Activated CD4-positive, alpha-beta T cell treated with anti-CD3 and anti-CD28 coated beads, Interleukin-2, Interleukin-6, amounts not matched to agents 100 ng/mL and 50 ng/mL, durations not matched to agents 16 hours and 8 hours (primary cell): Measurements from ENCODE around the gene SLC37A1.

Experiments
- DNase-seq: peaks from one replicate; pipeline ENCODE4 v3.0.0-alpha.2; 2020

SLC37A1 gene

GRCh38 chr21:42508371-42508770 lies 5.3 kb upstream of the SLC37A1 start:
- DNase-seq: no peak

GRCh38 chr21:42509244-42509643 lies 4.4 kb upstream of the SLC37A1 start:
- no peak for DNase-seq

- DNase-seq: no peak
Observed at GRCh38 chr21:42512346-42513034, 1.2 kb upstream of the SLC37A1 start.

DNA sequence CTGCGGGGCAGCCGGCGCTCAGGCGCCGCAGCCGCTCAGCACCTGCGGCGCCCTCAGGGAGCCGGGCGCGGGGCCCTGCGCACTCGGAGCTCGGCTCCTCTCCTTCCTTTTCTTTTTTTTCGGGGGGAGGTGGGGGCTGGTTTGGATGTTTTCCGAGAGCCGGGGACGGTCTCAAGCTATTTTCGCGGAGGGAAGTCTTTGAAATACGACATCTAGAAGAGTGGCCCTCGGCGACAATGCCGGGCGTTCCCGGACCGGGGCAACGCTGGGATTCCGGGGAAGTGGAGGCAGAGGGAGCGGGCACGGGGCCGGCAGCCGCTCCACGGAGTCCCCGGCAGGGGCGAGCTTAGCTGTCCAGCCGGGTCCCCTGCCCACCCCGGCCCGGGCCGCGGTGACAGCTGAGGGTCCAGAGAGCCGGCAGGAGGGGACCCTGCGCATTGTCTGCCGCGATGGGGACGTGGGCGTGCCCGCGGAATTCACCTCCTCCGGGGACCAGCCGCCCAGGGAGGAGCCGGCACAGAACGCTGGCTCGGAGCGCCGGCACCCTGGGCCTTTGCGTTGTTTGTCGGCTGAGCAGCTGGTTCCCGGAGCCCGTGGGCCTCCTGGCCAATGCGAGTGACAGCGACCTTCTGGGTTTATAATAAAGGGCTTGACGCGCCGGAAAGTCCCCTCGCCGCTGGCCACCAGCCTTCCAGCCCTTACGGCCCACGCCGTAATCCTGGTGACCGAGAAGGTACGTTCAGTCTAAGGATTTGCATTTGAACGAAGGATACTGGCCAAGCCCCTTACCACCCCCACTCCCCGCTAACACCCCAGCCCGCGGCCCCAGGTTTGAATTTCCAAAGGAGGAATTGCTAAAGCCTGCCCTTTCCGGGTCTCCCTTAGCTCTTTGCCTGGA lies 582 bp downstream of the SLC37A1 start:
- peak; percentile 66 for DNase-seq

- no peak for DNase-seq
Observed at GRCh38 chr21:42514883-42515228, 1.2 kb downstream of the SLC37A1 start.

GRCh38 chr21:42515708-42516502 lies 2.3 kb downstream of the SLC37A1 start:
- DNase-seq: no peak

- DNase-seq: no peak
Observed at GRCh38 chr21:42518215-42518614, 4.6 kb downstream of the SLC37A1 start.

DNA sequence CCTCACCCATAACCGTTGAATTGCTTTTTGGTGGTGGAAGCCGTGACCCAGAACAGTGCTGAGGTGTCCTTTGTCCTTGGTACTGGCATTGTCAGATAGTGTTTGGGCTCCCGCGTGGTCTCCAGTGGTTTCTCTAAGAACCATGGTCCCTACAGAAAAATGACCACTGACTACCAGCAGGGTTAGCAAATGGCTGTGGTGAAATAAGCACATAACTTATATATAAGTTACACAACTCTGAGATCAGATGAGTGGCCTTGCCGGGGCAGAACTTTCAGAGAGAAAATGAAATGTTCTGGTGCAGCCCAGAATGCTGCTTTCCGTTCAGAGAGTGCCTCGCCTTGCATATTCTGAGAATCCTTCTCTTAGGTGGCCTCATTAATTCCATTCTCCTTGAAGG lies 5.0 kb downstream of the SLC37A1 start:
- no peak for DNase-seq

GRCh38 chr21:42520628-42521253 lies 7.1 kb downstream of the SLC37A1 start:
- no peak for DNase-seq

- DNase-seq: no peak
Observed at GRCh38 chr21:42521384-42521783, 7.7 kb downstream of the SLC37A1 start.

- no peak for DNase-seq
Observed at GRCh38 chr21:42521805-42522204, 8.2 kb downstream of the SLC37A1 start.

DNA sequence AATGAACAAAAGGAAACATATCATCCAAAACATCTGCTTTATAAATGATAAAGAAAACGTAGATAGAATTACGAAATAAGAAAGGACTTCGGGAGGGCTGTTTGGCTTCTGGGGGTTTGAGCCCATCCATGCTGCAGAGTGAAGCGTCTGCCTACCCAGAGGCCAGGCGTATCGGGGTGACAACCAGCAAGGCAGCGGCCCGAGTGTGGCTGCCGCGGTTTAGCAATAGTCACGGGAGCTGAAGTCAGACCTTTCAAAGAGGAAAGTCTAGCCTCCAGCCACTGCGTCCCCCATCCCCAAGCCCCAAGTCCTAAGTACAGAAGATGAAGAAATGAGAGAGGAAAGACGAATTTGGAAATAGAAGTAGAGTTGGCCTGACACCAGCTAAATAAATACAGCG lies 8.6 kb downstream of the SLC37A1 start:
- no peak for DNase-seq

- DNase-seq: no peak
Observed at GRCh38 chr21:42522771-42523170, 9.1 kb downstream of the SLC37A1 start.

GRCh38 chr21:42523211-42523610 lies 9.6 kb downstream of the SLC37A1 start:
- DNase-seq: no peak

- no peak for DNase-seq
Observed at GRCh38 chr21:42523941-42524340, 10.3 kb downstream of the SLC37A1 start.

DNA sequence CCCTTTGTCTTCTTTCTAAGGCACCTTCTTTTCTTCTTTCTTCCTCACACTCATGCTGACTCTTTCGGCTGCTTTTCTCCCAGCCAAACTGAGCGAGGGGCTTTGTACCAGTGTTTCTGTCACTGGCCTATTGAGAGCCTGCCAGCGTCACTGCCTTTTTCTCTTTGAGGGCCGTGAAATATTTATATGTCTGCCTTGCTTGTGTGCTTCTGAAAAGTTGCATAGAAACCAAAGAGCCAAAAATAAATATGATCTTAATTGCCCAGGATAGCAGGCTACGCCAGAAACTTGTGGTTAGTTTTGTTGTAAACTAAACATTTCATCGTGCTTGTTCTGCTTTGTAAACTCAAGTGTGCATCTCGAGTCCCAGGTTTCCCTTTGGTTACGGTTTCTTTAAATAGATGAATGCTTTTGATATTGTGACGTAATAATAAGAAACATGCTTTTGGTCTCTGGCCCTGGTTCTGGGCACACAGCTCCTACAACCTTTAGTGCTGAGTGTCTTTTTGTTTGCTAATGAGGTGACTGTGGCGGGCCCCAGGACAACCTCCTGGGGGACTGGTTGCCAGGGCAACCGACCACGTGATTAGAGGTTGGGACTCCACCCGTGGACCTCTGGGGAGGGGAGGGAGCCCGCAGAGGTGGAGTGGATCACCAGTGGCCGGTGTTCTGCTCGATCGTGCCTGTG lies 10.8 kb downstream of the SLC37A1 start:
- no peak for DNase-seq

DNA sequence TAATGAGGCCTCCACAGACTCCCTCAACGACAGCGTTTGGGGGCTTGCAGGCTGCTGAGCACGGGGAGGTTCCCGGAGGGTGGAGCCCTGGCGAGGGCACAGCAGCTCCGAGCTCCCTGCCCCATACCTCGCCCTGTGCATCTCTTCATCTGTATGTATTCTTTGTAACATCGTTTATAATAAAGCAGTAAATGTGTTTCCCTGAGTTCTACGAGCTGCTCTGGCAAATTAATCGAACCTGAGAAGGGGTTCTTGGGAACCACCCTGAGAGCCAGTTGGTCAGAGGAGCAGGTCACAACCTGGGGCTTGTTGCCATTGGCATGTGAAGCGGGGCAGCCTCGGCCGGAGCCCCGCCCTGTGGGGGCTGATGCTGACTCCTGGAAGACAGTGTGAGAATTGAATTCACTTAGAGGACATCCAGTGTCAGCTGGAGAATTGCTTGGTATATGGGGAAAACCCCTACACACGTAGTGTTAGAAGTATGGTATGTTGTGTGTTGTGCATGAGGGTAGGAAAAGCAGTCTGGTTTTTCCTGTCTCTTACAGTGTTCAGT lies 11.5 kb downstream of the SLC37A1 start:
- no peak for DNase-seq

DNA sequence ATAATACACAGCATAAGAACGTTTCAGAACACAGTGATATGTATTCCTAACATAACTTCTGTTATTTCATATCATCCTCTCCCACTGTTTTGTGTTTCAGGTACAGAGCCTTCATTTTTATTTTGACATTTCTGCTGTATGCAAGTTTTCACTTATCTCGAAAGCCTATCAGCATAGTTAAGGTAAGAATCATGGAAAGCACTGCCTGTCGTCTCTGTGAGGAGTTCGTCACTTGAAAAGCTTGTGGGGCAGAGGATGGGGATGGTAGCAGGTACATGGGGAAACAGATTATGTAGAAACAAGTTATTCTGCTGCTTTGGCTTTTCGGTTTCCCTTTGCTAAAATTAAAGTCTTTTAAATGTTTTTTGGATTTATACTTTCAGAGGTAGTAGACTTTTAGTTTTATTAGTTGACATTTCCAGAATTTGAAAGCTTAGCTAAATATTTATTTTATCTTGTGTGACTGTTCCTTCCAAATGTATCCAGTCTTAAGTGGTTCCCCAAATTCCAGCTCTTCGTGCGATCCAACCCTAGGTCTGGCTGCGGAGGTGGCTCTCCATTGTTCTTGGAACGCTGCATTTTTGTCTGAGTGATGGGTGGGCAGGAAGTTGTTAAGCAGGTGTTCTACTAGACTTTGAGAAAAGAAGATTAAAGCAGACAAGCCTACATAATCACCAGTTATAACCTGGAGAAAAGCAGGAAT lies 12.2 kb downstream of the SLC37A1 start:
- DNase-seq: no peak

- DNase-seq: no peak
Observed at GRCh38 chr21:42526379-42526727, 12.7 kb downstream of the SLC37A1 start.

DNA sequence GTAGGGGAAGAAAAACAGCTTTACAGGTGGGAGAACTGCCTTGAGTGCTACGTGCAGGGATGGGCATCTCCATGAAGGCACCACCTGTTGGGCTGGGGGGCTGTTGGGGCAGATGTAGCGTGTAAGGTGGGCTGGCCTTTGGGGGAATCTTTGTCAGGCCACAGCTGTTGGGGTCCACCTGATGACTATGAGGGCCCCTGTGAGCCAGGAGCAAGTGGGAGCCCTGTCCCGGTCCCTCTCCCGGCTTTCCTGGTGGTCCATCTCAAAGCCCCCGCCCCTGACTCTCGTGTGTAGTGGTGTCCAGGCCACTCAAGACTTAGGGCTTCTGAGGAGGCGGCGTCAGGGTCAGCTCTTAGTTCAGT lies 13.5 kb downstream of the SLC37A1 start:
- DNase-seq: no peak

DNA sequence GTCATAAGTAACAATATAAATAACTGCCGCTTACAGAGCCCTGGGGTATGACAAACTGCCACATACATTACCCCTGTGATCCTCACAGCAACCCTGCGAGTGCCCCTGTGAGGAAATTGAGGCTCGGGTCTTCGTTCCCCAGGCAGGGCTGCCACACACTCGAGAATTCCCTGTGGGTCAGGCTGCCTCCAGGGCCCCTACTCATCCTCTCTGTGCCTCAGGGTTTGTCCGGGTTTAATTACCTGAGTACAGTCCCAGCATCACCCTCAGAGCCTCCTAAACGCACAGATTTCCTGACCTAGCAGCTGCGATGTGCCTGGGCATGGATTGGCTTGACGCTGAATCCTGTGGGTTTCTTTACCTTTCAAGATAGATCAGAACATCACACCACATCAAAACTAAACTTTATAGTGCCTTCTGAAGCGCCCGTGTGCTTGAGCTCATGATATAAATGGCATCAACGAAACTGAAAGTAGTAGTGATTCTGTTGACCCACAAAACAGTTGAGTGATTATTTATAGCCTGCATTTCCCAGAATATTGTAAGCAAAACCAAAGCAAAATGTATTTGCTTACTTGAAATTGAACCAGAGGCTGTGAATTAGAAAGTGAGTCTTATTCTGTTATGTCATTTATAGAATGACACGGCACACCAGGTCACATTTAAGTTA lies 14.0 kb downstream of the SLC37A1 start:
- DNase-seq: peak; percentile 86
